Hippocampal formation (tissue), 2 donors: Measurements from ENCODE around the gene VGLL4.

Experiments
- DNase-seq, 2 donors: peaks; one replicate each; lab custom pipeline; 2025; lab: John Stamatoyannopoulos, UW

The VGLL4 gene

DNA sequence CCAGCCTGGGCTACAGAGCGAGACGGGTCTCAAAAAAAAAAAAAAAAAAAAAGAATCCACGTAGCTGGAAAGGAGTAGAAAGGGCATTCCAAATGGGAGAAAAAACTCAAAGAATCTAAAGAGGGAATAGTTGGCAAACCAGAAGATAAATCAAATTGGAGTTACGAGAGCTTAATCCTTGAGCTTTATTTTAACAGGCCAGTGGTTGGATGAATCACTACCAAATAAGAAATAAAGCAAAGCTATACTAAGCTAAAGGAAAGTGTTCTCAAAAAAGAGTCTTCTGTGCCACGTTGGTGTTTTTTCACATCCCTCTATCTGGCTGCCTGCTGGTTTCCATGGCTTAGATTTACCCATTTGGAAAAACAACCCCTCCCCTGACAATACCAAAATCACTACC lies 14.0 kb downstream of the VGLL4 start:
- no peak for DNase-seq

DNA sequence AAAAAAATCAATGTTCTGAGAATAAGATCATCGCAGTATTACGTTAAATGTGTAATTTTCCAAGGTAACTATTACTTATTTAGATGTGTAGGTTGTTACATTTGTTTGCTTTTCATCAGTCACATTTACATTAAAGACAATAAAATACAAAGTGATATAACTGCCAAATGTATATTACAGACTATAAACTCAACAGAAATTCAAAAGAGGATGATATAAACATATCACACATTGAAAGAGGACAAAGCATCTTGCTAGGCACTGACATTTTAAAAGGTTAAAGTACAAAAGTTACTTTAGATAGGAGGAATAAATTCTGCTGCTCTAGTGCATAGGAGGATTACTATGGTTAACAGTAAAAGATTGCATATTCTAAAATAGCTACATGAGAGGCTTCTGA lies 16.1 kb downstream of the VGLL4 start:
- DNase-seq, result no peak

DNA sequence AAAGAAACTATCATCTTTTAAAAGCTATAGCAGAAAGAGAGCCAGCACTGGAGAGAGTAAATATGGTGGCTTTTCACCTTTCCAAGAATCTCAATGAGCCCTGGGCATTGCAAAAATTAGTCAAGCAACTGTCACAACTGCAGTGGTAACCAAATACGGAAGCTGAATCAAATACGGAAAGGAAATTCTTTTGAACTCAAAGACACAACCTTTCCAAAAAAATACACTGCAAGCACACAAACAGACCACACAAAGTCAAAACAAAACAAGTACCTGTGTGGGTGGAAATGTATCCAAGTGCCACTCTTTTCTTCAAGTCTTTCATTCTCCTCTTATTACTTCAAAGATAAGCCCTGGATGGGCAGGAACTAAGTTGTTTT lies 17.6 kb downstream of the VGLL4 start:
- DNase-seq, result no peak

DNA sequence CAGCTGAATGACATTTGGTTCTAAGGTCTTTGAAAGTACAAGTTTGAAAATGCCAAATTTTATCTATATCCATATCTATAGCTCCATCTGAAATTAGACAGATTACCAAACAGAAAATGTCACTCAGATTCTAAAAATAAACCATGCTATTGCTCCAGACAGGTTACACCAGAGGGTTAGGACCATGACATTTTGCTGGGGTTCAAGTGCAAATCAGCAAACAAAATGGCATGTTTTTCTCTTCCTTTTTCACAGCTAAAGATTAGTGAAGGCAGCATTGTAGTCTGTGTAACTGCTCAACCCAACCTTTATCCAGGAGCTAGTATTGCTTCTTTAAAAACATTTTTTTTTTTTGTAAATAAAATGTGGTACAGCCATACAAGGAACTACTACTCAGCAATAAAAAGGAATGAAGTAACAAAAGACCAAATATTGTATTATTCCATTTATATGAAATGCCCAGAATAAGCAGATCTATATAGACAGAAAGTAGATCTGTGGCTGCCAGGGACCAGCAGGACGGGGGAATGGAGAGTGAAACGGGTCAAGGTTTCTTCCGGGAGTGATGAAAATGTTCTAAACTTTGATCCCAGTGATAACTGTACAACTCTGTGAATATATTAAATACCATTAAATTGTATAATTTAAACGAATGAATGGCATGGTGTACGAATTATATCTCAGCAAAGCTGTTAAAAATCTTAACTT lies 18.2 kb downstream of the VGLL4 start:
- DNase-seq, result no peak

DNA sequence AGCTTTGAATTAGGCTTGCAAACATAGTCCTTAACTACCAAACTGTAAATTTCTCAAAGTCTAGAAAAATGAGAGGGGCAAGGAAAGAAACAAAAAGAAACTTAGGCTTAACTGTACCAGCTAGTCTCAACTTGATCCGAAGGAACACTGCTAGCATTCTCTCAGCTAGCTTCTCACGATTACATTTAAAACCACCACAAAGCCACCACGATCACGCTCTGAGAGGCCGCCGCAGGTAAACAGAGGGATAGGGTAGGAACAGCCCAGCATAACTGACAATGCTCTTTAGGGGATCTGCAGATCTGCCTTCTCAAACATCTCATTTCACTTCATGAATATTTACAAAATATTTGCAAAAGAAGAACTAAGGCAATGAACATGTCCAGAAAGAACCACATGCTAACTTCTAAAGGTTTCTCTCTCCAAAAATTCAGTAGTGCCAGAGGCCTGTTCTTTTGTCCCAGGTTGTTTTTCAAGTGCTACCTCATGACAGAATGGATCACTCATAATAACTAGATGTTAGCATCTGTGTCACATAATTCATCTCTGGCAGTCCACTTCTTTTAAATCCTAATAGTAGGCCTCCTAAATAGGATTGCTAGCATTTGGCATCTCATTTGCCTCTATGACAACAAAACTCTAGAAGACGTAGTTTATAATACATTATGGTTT lies 18.9 kb downstream of the VGLL4 start:
- no peak for DNase-seq

DNA sequence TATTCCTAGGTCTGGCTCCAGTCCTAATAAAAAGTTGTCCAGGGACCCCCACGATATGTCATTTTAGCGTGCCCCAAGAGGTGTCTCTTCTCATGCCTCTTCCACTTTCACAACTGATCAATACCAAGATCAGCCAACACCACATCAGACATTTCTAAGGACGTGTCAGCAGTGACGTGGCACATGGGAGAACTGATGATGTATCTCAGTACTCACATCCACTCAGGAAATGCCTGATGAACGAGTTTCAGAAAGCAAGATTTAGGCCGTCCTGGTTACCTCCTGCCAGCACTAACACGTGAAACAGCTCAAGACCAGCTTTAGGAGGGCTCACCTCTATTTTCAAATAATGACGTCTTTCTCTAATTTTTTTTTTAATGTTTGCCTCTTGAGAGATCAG lies 19.6 kb downstream of the VGLL4 start:
- DNase-seq, result no peak

DNA sequence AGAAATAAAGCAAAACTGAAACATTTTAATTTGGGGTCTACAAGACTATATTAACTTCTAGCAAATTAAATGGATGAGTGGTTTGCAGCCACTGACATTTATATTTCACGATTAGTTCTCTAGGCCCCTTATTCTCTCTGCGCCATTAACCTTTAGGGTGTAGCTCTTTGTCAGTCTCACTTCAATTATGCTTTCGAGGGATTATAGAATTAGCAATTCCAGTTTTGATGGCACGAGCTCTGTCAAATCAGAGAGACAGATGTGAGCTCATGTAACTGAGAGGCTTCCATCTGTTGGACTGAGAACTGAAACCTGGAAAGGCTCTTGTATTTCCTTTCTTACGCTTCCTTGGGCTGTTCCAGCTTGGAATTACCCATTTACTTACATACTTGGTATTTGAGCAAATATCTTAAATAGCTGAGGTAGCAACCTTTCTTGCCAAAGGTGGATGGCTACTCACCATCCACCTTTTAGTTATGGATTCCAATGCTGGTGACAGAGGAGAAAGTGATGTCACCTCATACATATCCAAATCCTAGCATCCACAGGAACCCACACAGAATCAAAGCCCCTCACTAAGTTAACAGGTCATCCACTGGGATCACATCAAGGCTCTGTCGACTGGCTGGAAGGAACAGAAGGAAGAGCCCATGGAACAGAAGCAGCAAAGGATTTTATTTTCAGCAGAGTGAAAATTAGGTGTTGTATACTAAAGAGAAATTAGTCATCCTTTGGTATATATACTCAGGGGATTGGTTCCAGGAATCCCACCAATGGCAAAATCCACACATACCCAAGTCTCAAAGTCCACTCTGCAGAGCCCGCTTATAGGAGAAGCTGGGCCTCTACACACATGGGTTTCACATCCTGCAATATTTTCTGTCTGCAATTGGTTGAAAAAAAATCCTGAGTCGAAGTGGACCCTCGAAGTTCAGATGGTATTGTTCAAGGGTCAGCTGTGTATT lies 20.8 kb downstream of the VGLL4 start:
- DNase-seq, result no peak

DNA sequence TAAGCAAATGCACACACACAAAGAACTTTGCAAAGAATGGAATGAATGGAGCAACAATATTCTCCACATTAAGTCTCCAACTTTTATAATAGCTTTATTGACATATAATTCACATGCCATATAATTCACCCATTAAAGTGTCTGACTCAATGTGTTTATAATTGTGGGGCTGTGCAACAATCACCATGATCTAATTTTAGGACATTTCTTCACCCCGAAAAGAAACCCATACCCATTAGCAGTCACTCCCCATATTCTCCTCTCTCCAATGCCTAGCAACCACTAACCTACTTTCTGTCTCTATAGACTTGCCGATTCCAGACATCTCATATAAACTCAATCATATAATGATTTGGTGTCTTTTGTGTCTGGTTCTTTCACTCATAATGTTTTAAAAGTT lies 22.6 kb downstream of the VGLL4 start:
- no peak for DNase-seq

DNA sequence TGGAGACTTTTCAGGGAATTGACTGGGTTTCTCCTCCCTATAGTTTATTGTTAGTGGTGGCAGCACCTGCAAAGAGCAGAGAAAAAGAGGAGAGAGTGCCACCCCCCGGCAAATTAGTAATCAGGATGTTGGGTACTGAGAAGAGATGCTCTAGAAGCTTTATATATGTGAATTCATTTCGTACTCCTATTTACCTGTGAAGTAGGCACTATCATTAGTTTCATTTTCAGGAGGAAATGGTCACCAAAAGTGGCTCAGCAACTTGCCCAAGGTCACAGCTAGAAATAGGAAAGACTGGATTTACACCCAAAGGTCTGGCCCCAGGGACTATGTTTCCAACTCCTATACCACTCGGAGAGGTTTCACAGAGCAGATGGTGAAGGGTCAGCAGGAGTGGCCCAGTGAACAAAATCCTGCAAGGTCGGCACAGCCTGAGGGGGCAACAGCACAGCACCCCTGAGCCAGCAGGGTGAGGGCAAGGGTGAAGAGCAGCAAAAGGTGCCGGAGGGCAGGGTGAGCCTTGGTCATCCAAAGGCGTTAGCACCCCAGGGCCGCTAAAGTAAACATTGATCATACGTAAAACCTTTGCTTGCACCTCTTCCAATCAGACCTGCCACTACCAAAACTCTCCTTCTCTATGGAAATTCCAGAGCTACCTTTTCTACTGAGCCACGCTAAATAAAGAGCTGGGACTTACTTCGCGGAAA lies 23.6 kb downstream of the VGLL4 start:
- DNase-seq, result no peak

DNA sequence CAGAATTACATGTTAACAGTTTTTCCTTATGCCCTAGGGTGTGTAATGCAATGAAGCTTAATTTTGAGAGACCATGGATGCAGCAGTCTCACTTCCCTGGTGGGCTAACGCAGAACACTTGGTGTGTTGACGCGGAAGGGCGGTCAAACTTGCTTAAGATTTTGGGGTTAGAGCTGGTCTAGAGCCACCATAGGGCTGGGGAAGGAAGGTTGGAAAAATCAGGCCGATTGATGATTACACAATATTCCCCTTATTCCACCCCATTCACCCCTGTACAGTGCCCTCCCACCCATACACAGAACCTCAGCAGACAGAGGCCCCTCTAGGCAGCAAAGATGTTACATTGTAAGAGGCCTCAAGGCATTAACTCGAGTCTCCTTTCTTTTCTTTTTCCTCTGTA lies 24.3 kb downstream of the VGLL4 start:
- no peak for DNase-seq

DNA sequence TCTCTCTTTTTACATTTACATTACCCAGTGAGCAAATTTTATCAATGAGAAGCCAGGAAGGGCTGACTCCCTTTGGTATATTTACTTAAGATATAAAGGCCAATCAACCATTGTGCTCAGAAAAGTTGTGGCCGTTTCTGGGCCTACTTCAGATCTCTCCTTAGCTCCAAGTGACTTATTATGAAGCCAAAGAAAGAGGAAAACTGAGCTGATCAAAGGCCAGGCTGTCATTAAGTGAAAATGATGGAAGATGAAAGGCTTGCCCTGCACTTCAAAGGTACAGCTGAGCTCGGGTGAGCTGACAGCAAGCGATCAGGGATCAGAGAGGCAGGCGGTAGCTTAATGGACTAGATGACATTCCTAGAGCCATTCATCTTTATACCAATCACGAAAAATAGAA lies 24.8 kb downstream of the VGLL4 start:
- DNase-seq, result no peak

DNA sequence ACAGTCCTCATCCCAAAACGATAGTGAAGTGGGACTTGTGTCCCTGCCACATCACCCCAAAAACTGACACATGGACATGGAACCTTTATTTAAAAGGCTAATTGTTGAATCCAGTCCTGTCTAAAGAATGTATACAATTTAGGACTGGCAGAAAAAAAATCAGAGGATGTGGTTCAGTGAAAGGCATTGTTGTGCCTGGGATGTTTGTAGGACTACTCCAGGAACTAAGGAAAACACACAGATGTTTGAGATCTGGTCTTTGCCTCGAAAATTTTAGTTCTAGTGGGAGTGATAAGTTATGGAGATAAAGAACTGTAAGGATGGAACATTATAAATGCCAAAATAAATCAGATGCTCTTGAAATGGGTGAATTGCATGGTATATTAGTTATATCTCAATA lies 27.2 kb downstream of the VGLL4 start:
- no peak for DNase-seq

DNA sequence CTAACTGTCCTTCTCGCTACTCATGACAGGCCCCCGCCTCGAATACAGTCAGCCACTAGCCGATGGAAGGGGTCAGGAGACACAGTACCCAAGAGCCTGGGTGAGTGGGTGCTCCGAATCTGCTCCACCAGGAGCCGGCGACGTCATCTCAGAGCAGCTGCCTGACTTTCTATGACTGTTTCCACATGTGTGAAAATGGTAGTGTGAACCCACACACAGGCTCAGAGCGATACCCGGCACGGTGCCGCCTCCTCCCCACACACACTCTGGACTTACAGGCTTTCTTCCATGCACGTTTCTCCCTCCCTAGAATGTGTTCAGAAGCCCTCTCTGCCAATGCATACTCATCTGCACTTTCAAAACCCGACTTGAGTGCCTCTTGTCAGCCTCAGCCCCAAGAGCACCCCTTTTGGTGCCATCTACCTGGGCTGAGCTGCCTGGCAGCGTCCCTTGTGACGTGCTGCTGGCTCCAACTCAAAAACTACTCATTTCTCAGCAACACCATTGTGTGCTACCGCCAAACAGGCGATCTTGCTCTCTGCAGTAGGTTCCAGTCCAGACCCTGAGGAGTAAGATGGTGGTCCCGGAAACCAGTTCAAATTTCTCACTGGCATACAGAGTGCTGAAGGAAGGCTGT lies 29.7 kb downstream of the VGLL4 start:
- DNase-seq, result no peak

DNA sequence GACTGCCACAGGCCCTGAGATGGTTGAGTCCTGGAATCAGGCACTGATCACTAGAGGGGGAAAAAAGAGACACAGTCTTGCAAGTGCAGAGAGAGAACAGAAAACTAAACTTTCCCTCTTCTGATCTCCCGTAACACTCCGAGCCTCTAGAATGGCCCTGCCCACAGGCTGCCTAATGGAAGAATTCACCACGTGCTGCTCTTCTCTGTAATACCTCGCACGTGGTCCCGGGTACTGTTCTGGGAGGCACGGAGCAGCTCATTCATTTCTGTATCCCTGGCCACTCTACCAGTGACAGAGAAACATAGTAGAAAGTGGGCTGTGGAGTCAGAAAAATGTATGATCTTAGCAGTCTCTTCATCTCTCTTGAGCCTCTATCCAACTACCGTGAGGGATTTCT lies 30.4 kb downstream of the VGLL4 start:
- DNase-seq, result no peak

DNA sequence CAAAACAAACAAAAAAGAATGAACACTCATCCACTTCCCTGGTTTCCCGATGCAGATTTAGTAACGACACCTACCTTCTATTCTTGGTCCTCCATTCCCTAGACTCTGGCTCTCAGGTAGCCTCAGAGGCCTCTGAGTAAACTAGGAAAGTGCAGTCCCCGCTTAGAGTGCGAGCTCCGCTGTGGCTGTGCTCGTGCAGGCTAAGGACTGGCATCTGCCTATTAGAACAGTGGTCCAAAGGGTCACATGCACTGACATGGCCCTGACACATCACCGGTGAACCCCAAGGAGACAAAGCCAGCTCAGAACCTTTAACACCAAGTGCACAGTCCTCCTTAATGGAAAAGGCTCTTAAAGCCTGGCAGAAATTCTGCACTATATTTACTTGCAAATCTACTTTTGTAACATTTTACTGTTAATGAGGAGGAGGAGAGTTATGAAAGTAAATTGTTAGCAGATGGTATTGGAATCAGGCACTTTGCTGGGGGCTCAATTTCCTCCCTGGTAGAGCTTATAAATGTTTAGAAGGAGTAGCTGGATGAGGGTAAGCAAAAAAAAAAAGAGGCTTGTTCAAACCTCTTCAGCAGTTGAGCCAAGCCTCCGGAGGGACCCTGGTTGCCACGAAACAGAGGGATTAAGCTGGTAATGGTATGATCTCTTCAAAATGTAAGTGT lies 31.1 kb downstream of the VGLL4 start:
- no peak for DNase-seq

DNA sequence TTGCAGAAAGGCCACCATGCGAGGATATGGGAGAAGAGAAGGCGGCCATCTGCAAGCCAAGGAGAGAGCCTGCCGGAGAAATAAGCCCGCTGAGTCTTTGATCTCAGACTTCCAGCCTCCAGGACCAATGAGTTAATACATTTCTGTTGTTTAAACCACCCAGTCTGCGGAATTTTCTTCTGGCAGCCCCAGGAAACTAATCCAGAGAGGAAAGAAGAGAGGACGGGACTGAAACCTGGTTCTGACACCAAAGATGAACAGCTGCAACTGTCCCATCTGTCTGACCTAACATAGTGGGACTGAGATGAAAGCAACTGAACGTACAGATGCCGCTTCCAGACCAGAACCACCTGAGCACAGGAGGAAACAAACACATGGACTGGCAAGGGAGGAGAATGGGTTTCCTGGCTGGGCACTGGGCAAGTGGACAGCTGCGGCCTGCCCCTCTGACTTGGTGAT lies 32.3 kb downstream of the VGLL4 start:
- DNase-seq, result no peak

DNA sequence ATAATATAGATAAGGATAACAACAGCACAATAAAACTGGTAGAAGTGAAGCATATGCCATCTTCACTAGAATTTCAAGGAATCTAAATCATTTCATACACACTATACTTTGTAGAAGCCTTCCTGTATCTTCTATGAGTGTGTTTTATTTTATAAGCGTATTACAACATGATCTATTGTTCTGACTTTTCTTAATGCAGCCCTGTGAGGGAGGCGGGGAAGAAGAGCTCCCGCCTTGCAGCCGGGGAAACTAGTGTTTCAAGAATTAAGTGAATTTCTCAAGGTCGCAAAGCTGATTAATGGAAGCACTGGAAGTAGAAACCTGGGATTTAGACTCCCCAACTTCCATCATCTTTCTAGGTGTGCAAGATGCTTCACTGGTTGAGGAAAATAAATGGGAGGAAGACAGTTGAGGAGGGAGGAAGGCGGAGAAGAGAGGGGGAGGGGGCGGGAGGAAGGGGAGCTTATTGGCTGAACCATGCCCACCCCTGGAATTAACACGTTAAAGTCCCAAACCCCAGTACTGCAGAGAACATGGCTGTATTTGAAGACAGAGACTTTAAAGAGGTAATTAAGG lies 32.9 kb downstream of the VGLL4 start:
- DNase-seq, result no peak

DNA sequence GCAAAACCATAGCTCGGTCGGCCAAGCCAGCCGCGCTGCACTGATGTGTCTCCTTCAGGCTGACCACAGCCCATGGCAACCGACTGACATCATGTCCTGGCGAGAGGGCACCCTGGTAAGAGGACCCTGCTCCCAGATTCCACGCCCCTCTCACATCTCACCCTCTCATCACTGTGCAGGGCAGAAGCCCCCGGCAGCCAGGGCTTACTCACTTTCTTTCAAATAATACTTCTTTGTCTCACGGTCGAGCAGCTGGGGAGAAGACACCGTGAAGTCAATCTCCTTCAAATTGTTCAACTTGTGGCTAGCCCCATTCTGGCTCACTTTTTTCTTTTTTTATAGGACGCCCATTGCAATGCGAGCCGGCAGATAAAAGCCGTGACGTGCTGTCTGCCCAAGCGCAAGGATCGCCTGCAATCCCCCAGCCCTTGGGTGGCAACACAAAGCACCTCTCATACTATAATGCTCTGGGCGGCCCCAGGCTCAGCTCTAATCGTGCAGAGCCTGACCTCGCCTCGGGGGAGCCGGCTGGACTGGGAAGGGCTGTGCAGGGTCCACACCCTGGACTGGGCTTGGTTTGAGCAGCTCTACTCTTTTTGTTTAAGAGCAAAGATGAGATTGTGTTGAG lies 33.6 kb downstream of the VGLL4 start:
- DNase-seq, result no peak

DNA sequence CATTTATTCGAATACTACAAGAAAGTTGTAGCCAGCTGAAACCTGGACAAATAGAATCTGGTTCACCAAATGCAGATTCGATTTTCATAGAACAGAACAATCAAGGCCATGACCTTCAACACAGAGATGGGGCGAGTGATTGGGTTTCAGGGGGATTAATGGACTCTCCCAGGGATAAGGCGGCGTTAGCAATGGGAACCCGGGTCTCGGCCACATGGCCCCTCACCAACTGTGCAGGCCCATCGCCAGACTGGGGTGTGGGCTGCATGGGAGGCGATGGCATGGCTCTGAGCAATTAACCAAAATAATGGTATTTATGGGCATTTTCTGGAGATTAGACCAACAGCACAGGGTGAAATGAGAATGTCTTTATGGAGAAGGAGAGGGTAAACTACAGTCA lies 34.2 kb downstream of the VGLL4 start:
- DNase-seq, result no peak

DNA sequence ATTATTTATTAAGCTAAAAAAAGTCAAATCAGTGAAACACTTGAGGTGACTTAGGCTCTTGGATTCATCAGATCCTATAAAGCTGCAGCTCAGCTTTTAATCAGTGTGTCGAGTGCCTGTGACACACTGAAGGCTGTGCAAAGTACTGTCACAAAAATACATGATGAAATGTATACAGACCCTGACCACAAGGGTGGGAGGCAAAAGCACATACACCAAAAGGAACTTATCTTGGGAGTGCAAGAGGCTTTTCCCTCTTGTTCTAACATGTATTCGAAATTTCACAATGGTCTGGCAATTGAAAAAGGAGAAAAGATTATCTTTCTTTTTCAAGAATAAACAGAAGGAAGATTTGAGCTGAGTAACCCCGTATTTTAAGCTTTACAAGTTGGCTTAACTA lies 35.9 kb downstream of the VGLL4 start:
- no peak for DNase-seq
